ENCODE data around the gene SLC12A7.

GRCh38 chr5:1098986-1099597 lies 12.8 kb downstream of the SLC12A7 start:
- TF ChIP-seq CTCF (conservative IDR thresholded peaks at IDR 0.05; ENCODE audit: low read length) (no peak), EZH2phosphoT487 (IDR thresholded peaks at IDR 0.05; ENCODE audit: borderline replicate concordance, low read depth, low read length) (no peak)
